CD4-positive, alpha-beta T cell treated with Interferon alpha-2 for 1 hour (primary cell): ENCODE measurements around the gene EPB41L5.

Source experiments
- DNase-seq, 2 donors: peaks; one replicate each; pipeline ENCODE4 v3.0.0-alpha.2; 2020 to 2022

The EPB41L5 gene

DNA sequence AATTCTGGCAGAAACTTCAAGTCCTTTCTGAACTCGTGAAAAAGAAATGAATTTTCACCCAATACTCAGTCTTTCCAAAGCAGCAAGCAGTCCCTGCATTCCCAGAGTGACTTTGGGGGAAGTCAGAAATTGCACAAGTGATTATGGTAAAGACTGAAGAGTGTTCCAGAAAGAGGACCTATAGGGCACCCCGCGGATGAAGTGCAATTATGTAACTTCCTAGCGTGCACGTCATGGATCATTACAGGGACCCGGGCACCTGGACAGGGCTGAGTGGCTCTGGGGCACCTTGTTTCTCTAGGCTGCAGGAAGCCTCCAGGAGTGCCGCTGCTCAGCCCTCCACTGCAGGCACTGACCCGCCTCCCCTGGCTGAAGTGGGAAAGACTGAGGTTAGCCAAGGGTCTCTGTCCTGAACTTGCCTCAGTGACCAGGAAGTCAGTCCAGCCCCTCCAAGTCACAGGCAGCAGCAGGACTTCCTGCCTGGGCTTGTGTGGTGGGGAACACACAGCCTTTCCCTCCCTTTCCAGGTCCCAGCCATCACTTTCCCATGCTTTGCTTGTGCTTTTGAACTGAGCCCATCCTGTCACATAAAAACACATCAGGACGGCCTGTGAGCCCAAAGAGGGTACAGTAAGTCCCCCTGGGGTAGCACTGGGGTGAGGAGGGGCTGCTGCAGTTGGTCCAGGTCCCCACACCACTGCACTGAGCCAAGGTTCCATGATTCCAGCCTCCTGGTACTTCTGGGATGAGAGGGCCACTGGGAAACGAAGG is 190.6 kb downstream of the EPB41L5 start:
- peak in 1 of 2 donors; percentile 32 for DNase-seq

DNA sequence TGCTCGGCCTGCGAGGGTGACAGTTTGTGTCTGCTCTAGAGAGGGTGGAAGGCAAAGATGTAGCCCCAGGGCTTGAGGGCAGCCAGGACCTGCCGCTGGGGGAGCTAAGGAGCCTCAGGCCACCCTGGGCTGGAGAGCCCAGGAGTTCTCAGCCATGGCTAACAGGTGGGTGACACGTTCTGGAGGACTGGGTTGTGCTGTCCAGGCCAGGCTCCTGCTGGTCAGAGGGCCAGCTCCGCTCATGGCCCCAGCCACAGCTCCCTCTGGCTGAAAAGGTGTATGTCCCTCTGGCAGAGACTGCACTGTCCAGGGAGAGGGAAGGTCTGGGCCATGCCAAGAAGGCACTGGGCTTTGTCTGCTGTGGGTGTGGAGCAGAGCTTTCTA is 191.1 kb downstream of the EPB41L5 start:
- DNase-seq, result no peak

DNA sequence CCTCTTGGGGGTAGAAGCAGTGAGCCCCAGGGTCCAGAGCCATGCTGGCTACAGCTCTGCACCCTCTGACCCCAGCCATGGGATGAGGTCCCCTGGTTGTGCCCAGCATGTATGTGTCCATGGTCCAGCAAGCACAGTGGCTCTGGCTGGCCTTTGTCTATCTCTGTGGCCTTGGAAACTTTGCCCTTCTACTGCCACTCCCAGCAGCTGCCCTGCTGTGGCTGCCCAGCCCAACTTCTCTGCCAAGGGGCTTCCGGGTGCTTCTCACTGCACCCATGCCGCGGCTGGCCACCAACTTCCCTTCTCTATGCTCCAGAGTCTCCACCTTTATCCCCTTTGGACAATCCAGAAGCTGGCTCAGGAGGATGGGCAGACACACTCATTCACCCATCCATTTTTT is 191.5 kb downstream of the EPB41L5 start:
- no peak for DNase-seq

DNA sequence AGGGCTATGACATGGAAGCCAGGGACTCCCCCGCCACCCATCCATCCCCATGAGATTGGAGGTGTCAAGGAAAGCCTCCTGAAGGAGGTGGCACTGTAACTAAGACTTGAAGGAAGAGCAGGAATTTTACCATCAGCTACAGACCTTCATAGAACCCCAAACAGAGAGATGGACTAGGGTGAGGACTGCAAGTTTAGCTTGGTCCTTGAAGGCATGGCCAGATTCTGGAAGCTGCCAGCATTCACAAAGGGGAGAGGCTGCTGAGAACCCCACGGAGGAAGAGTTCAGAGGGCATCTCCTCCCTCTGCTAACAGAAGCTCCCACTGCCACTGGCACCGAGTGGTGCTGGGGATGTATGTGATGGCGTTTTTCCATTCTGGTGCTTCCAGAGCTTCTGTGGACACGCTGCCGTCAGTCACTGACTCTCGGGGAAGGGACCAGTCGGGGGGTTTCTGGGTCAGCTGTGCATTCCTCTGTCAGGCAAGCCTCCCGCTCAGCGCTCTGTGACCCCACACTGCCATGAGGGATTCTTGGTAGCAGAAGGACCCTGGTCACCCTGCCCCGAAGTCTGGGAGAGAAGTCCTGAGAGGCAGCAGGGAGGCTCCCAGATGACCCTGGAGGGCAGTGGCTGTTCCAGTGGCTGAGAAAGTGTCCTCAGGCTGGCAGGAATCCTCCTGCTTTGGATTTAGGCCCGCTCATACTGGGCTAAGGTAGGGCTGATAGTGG is 192.2 kb downstream of the EPB41L5 start:
- no peak for DNase-seq

DNA sequence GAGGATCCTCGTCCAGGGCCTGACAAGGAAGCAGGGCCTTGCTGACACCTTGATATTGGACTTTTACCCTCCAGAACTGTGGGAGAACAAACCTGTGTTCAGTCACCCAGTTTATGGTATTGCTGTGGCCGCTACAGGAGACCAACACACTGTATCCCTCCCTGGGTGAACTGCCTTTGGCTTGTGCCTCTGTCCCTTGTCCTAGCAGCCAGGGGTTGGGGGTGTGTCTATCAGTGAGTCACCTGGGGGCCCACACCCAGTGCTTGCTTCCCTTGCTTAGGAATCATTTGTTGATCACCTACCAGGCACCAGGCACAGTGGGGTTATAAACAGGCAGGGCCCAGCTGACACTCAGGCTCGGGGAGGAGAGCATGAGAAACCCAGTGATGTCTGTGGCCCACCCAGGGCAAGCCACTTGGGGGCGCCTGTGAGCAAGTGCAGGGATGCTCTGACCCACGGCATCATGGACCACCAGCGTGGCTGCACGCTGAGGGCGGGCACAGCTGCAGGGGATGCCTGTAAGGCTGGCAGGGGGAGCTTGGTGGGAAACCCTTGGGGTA is 193.2 kb downstream of the EPB41L5 start:
- DNase-seq, result peak in 1 of 2 donors; percentile 42

DNA sequence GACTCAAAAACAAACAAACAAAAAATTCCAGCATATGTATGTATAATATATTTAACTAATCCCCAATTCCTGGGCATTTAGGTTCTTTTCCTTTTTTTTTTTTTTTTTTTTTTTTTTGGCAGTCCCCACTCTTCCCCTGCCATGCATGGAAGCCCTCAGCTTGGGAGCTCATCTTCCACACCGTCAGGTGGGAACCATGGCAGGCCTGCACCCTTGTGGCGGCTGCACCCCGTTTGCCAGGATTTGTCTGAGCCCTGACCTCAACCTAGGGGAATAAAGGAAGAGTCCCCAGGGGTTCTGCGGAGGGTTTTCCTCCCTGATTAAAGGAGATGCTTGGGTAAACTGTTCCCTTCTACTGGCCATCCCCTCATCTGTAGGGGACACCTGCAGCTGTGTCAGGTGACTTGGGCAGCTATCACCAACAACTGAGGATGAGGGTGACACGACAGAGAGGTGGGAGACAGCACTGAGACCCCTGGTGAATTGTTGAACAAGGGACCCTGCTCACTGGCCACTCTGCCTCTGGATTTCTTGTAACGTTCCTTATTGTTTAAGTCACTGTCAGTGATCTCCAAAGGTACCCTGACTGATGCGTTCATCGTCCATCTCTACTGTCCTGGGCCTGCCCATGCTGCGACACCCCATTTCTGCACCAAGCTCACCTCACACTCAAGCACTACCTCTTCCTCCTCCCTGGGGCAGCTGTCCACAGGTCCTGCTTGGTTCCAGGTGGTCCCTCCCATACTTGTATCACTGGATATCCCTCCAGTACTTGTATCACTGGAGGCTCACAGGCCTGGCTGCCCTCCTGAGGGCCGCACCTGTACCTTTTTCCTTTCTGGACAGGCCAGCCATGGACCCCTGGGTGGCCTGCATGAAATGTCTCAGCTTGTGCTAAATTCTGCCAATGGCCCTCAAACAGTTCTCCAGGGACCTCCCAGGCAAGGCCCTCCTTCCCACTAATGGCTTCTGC is 195.8 kb downstream of the EPB41L5 start:
- no peak for DNase-seq

DNA sequence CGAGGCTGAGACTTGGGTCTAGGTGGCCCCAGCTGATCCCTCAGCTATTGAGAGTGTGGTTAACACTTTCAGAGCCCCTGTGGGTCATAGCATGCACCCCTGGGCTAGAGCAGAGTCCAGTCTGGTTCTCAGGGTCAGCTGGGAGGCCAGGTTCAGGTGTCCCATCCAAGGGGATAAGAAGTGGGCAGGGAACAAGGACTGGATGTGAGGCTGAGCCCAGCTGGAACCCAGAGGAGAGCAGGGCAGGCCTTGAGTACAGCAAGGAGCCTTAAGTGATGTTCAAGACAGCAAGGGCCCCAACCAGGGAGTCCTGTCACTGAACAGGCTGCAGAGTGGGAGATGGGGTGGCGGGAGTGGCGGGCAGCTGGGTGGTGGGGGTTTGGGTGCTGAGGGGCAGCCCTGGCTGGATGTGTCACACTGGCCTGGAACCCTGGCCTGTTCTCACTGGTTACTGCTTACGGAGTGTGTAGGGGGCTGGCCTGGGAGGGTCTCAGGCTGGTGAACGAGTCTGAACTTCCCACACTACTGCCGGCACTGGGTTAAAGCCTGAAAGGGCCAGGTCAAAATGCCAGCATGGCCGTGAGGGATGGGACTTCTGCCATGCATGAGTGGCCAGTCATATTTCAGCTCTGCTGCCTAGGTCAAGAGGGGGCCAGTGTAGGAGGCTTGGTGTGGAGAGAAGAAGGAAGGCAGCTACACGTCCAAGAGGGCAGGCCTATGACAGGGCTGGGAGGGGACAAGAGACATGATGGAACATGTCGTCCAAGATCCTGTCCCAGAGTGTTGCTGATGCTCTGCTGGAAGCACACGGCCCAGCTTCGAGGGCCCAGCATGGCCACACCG is 196.8 kb downstream of the EPB41L5 start:
- no peak for DNase-seq

DNA sequence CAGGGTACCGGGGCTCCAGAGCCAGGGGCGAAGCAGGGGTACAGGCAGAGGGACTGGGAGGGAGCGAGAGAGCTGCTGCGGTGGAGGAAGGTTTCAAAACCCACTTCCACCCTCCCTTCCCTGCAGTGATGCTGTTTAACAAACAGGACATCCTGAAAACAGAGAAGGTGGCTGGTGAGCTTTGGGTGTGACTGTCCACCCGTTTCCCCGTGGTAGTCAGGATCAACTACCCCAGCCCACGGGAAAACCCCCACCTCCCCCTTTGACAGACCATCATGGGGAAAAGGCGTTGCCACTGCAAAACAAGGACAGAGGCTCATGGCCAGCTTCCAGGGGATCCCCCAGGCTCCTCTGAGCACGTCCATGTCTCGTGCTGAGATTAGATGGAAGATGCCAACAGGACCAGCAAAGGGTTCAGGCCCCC is 197.4 kb downstream of the EPB41L5 start:
- peak in 1 of 2 donors; percentile 38 for DNase-seq

DNA sequence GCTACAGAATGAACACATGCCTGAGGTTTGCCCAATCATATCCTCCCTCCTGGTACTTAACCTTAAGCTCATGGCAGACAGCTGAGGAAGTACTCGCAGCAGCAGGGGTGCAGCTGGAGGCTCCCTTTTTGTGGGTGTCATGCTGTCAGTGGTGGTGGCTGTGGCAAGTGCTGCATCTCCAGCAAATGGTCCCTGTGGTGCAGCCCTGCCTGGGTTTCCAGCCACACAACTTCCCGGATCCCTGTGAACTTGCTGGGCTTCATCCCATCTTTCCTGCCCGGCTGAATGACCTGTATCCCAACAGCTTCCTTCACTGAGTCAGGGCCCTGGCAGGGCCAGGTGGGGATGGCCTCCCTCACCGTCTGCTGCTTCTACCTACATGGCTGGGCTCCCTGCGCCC is 205.3 kb downstream of the EPB41L5 start:
- DNase-seq, result no peak

DNA sequence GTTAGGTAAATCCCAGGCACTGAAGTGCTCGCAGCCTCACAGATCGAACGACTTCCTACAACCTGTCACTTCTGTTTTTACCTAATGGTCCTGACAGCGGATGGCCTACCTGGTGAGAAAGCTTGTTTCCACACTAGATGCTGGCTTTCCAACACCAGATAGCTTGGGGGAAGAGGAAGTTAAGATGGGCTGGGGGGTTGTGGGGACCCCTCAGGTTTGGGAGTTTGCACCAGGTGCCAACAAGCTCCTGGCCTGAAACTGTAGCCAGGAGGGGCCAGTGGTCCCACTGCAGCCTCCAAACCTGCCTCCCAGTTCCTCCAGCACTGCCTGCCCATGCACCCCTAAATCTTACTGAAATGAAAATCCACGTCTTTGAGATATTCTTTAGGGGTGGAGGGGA is 206.4 kb downstream of the EPB41L5 start:
- no peak for DNase-seq

DNA sequence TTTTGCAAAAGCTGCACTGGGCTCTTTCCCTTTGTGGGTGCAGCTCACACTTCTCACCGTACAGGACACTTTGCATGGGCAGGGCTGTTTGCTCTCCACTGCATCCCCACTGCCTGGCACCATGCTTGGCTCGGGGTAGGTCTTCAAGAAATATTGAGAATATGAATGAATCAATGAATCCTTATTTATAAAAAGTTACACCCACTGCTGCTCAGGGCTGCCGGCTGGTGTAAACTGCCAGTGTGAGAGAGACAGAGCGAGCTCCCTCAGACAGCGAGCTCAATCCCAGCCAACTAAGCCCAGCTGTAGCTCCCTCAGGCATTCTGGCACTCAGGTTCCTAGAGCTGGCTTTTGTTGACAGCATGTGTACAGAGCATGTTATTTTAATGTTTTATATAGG is 206.9 kb downstream of the EPB41L5 start:
- no peak for DNase-seq

DNA sequence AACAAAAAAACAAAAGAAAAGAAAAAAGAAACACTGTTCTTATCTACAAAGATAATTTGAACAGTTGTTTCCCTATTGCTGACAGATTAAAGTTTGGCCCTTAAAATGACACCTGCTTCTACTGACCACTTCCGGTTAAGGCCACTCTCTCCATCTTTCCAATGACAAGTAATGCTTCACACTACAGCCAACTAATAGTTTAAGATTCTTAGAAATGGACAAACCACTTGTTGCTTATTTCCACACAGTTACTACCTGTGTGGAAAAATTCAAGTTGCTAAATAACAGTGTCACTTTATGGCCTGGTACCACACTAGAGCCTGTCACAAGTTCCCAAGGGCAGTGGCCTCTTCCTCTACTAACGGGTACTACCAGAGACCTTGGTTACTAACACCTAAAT is 207.9 kb downstream of the EPB41L5 start:
- no peak for DNase-seq

DNA sequence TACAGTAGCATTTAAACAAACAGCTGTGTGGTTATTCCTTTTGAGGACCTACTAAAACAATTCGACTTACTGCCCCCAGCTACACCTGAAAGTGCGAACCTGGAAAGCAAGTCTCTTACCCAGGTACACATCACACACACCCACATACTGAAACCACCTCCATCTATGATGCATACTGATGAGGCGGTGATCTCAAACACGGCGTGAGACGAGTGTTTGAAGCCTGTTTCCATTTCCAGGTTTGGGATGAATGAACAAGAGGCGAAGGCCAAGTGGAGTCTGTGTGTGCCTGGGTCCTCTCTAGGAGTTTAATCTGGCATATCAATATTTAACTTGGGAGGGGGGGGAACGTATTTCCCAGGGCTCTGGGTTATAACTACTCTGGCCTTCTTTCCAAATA is 208.7 kb downstream of the EPB41L5 start:
- DNase-seq, result no peak

DNA sequence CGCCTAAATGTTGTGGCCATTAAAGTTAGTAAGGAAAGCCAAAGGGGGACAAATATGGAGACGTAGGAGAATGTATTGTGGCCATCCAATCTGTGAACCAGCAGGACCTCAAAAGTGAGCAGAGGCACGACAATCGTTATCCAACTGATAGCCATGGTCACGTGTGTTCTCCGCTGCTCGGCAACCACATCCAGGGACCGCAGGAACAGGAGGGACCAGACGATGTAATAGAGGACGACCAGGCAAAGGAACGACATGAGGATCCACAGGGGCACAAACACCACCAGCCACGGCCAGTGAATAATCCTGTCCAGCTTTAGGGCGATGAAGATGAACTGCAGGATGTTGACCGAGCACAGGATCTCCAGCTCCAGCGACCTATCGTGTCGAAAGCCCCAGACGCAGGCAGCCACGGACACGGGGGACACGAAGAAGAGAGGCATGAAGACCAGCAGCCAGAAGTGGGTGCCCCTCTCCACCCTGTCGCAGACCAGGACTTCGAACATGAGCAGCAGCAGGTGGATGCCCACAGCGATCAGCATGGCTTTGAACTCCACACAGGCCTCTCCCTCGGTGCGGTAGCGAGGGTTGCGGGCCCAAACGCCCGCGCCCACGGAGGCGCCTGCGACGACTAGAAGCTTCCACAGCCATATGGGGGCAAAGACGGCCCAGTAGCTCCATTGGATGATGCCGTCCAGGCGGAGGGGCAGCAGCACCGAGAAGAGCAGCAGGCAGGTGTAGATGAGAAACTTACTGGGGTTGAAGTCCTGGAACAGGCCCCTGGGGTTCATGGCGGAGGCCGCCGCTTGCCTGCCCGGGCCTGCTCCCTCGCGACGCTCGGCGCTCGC is 209.5 kb downstream of the EPB41L5 start:
- no peak for DNase-seq

DNA sequence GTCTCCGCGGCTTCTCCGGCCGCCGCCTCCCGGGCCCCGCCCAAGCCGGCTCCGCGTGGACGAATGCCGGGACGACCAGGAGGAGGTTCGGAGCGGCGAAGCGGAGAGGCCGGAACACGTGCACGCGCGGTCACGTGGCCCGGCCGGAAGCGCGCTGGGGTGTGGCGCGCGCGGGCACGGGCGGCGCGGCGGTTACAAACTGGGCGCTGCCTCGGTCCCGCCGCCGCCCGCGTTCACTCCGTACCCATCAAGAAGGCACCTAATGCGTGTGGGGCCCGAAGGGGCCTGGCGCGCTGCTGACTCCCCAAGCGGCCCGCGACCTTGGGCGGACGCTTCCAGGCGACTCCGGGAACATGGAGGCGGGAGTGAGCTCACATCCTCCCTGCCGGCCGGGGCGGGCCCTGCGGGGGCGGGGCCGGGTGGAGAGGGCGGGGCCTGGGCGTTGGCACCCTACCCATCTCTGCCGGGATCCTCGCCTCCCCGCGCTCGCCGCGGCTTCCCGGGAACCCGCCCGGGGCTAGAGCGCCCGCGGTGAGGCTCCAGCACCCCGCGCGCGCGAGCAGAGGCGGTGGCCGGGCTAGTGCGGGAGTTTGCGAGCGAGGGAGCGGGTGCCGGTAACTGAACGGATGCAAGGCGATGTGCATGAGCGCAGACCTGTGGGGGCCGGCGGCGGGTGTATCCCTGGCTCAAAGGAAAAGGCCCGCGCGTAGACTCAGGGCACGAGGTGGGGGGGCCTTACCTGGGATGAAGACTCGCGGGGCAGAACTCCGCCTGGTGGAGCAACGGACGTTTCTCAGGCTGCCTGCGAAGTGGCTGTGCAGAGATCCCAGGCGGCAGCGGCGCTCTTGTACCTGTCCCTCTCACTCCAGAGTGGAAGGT is 210.4 kb downstream of the EPB41L5 start, which contains the start of gene TMEM185B:
Gene TMEM185B (minus strand): TSS at position 367 of the 879 bp plus-strand sequence. CDS start 424 bp downstream, outside the sequence.
- DNase-seq, result peak; percentile 91 to 95

DNA sequence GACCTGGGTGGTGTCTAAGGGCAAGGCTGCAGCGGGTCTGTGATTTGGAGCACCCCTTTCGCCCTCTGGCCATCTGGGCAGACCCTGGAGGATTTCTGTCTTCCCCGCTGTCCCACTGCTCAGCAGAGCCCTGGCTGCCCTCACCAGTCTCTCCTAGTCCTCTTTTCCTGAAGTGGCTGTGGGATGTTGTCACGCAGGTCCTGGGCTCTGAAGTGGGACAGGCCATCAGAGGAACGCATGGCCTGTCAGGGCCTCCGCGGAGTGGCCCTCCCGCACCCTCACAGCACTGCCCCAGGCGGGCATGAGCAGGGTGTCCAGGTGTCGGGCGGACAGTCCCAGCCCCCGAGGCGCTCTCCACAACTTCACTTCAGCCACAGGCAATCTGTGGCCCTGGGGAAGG is 211.4 kb downstream of the EPB41L5 start:
- no peak for DNase-seq

DNA sequence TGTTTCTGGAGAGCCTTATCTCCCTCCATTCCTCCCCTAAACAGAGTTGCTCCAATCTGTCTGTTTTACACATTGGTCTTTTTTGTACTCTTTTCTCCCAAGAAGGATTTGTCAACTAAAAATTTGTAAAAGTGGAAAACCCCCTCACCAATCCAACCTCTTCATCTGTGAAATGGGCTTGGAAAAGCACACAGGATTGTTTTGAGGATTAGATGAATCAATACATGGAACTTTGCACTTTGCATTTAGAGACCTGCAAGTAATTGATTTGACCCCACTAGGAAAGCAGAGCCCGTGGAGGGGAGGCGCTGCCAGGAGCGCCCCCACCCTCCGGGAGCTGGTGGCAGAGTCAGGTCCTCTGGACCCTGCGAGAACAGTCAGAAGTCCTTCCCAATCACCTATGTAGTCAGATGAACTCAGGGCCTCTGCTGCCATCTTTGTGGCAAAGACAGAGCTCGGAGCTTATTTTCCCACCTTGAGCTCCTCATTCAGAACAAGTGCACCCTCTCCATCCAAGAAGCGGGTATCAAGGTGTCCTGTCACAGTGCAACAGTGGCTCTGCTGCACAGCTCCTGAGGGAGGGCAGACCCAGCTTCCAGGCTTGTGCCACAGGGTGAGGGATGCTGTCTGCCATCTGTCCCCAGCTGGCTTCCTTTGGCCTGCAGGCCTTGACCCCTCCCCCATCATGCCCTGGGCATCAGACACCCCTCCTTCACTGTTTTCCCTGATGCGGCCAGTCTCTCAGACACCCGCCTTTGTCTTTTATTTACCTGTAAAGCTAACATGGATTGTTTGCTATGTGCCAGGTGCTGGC is 212.1 kb downstream of the EPB41L5 start:
- DNase-seq, result no peak

DNA sequence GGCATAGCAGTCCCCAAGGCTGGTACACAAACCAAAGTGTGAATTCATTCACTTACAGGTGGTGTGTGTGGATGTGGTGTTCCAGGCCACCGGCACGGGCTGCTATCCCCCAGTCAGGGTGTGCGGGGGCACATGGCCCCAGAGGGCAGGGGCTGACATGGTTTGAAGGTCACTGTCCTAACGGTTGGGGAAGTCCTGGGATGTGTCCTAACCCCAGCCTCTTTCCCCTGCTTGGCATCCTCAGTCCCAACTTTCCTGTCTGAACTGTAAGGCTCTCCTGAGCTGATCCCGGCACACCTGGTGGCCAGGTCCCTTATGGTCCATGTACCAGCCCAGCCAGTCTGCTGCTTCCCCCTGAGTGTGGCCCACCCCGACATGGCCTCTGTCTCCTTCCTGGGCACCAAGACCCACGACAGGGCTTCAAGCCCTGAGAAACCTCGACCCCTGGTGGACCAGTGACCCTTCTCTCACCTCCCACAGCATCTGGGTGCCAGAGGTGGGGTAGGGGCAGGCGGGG is 212.7 kb downstream of the EPB41L5 start:
- DNase-seq, result no peak

DNA sequence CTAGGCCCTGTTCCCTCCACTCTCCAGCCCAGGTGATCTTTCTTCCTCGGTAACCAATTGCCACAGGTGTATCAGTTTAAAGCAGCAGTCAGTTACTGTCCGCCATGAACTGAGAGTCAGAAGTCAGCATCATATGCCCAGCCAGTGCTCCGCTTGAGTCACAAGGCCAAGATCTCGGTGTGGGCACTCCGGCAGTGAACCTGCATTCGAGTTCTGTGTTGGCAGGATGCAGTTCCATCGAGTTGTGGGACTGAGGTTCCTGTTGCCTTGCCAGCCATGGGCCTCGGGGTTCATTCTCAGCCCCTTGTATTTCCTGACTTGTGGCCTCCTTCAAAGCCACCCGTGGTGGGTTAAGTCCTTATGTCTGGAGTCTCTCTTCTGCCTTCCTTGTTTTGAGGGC is 213.4 kb downstream of the EPB41L5 start:
- no peak for DNase-seq
